Hepatocyte (in vitro differentiated cells): ENCODE measurements around the gene SPON1. TPM values are rescaled to one million over a fixed set of nuclear protein-coding genes. Genes with fewer than 3 reads are reported as not detected.

Source experiments
- DNase-seq: peaks from one replicate; pipeline ENCODE4 v3.0.0-alpha.2; 2016; ENCODE audit warnings: low spot score
- H2AFZ ChIP-seq: fragments of 200-600 bp; sonication (generic); 2 replicates; pipeline ENCODE4 v1.6.0; 2016; ENCODE audit warnings: antibody characterized with exemption, mild to moderate bottlenecking
- H3K27ac ChIP-seq: fragments of 200-600 bp; sonication (generic); 2 replicates; pipeline ENCODE4 v1.5.1; 2016; ENCODE audit warnings: mild to moderate bottlenecking
- H3K27me3 ChIP-seq: fragments of 200-600 bp; sonication (generic); 2 replicates; pipeline ENCODE4 v1.6.1; 2016
- H3K36me3 ChIP-seq: fragments of 200-600 bp; sonication (generic); replicated peaks from 2 replicates; pipeline ENCODE4 v1.5.1; 2016; ENCODE audit warnings: low read depth; ENCODE audit not compliant: insufficient read depth
- H3K4me1 ChIP-seq: fragments of 200-600 bp; sonication (generic); 2 replicates; pipeline ENCODE4 v1.5.1; 2016; ENCODE audit warnings: mild to moderate bottlenecking, moderate library complexity; ENCODE audit not compliant: insufficient read depth
- H3K4me2 ChIP-seq: fragments of 200-600 bp; sonication (generic); 2 replicates; pipeline ENCODE4 v1.6.0; 2016
- H3K4me3 ChIP-seq: fragments of 200-600 bp; sonication (generic); 2 replicates; pipeline ENCODE4 v1.5.1; 2016; ENCODE audit warnings: mild to moderate bottlenecking
- H3K79me2 ChIP-seq: fragments of 200-600 bp; sonication (generic); 2 replicates; pipeline ENCODE4 v1.6.0; 2017; ENCODE audit warnings: mild to moderate bottlenecking
- H3K9me2 ChIP-seq: fragments of 200-600 bp; sonication (generic); replicated peaks from 2 replicates; pipeline ENCODE4 v1.6.0; 2017; ENCODE audit warnings: mild to moderate bottlenecking; ENCODE audit not compliant: insufficient read depth
- H3K9me3 ChIP-seq: fragments of 200-600 bp; sonication (generic); 2 replicates; pipeline ENCODE4 v1.5.1; 2016; ENCODE audit warnings: low read depth, mild to moderate bottlenecking
- H4K20me1 ChIP-seq: fragments of 200-600 bp; sonication (generic); 2 replicates; pipeline ENCODE4 v1.6.0; 2016; ENCODE audit warnings: mild to moderate bottlenecking; ENCODE audit not compliant: insufficient read depth, poor library complexity, severe bottlenecking
- CTCF ChIP-seq: fragments of 200-600 bp; sonication (generic); IDR thresholded peaks from 2 replicates; pipeline ENCODE4 v1.5.1; 2016; ENCODE audit warnings: antibody characterized with exemption, mild to moderate bottlenecking; ENCODE audit not compliant: poor library complexity
- EZH2 ChIP-seq: fragments of 200-600 bp; sonication (generic); IDR thresholded peaks from 2 replicates; pipeline ENCODE4 v1.6.1; 2016; ENCODE audit warnings: antibody characterized with exemption, mild to moderate bottlenecking, borderline replicate concordance
- EZH2phosphoT487 ChIP-seq: fragments of 200-600 bp; sonication (generic); IDR thresholded peaks from one replicate; pipeline ENCODE4 v1.6.1; 2018; ENCODE audit warnings: antibody characterized with exemption, mild to moderate bottlenecking, low read depth, moderate library complexity; ENCODE audit not compliant: unreplicated experiment, severe bottlenecking
- WGBS: methylation state at CpG from one replicate; pipeline ENCODE4 v1.1.6; 2016; ENCODE audit warnings: low lambda C conversion rate; ENCODE audit errors: missing lambda C conversion rate; 5-methylcytosine and 5-hydroxymethylcytosine counted together
- polyA plus RNA-seq: library from polyadenylated mRNA; unstranded; fragments of >200 nt; fragmentation: Nextera tagmentation; extraction: Ambion mirVana; gene quantifications from 2 replicates; pipeline ENCODE4 v1.2.1, GENCODE V29; 2016
- total RNA-seq: library from RNA; depleted of rRNA; stranded (reverse); fragments of >200 nt; gene quantifications from 2 replicates; pipeline ENCODE4 v1.2.3, GENCODE V29; 2014

The SPON1 gene
- total and polyA plus RNA-seq, 2 experiments from 2014 or later: 47.8 to 73.1 TPM

GRCh38 chr11:13939961-13940906 lies 22.3 kb upstream of the SPON1 start:
- H3K9me3 ChIP-seq: no peaks in the 10 kb centered on the region
- no peaks in the 10 kb centered on the region for H4K20me1 ChIP-seq
- H3K4me3 ChIP-seq: no peak overlapping the region
- no peak for DNase-seq
- TF ChIP-seq CTCF (no peak), EZH2 (no peak), EZH2phosphoT487 (no peak)
- H3K27me3 ChIP-seq: no peaks in the 10 kb centered on the region
- H3K27ac ChIP-seq: no peak overlapping the region
- H3K36me3 ChIP-seq: no peaks in the 10 kb centered on the region
- H3K79me2 ChIP-seq: no peaks in the 10 kb centered on the region
- no peaks in the 10 kb centered on the region for H3K9me2 ChIP-seq
- 75% methylated on average over 8 of the region's 8 CpGs for WGBS
- H3K4me1 ChIP-seq: no peaks in the 10 kb centered on the region
- no peak overlapping the region for H2AFZ ChIP-seq
- H3K4me2 ChIP-seq: no peak overlapping the region

GRCh38 chr11:13940907-13941256 lies 21.6 kb upstream of the SPON1 start:
- DNase-seq: no peak
- TF ChIP-seq EZH2: no peak
- no peak for TF ChIP-seq EZH2phosphoT487
- TF ChIP-seq CTCF: no peak
- H2AFZ ChIP-seq: no peak overlapping the region
- no peak overlapping the region for H3K4me3 ChIP-seq
- no peaks in the 10 kb centered on the region for H3K9me2 ChIP-seq
- no peak overlapping the region for H3K27ac ChIP-seq
- H3K4me1 ChIP-seq: no peaks in the 10 kb centered on the region
- H4K20me1 ChIP-seq: no peaks in the 10 kb centered on the region
- H3K79me2 ChIP-seq: no peaks in the 10 kb centered on the region
- H3K27me3 ChIP-seq: no peaks in the 10 kb centered on the region
- 100% methylated on average over 1 of the region's 1 CpG for WGBS
- no peaks in the 10 kb centered on the region for H3K9me3 ChIP-seq
- no peaks in the 10 kb centered on the region for H3K36me3 ChIP-seq
- no peak overlapping the region for H3K4me2 ChIP-seq

GRCh38 chr11:13941775-13942174 lies 20.7 kb upstream of the SPON1 start:
- no peak overlapping the region for H2AFZ ChIP-seq
- no peaks in the 10 kb centered on the region for H3K4me1 ChIP-seq
- H3K9me2 ChIP-seq: no peaks in the 10 kb centered on the region
- no peaks in the 10 kb centered on the region for H4K20me1 ChIP-seq
- H3K79me2 ChIP-seq: no peaks in the 10 kb centered on the region
- H3K4me2 ChIP-seq: no peak overlapping the region
- H3K9me3 ChIP-seq: no peaks in the 10 kb centered on the region
- TF ChIP-seq EZH2: no peak
- no peak for TF ChIP-seq CTCF
- TF ChIP-seq EZH2phosphoT487: no peak
- no peak overlapping the region for H3K27ac ChIP-seq
- H3K4me3 ChIP-seq: no peak overlapping the region
- WGBS: 90% methylated on average over 1 of the region's 1 CpG
- H3K27me3 ChIP-seq: no peaks in the 10 kb centered on the region
- no peak for DNase-seq
- no peaks in the 10 kb centered on the region for H3K36me3 ChIP-seq
